OCI-M2 (cell line): ENCODE results near the gene DDHD1.
"Not testable (repeated sequence)": the region's sequence is repeated elsewhere in the genome, so short reads cannot be mapped to it uniquely, and the experiment has no call there.

Source experiments
- DNase-seq: peaks from one replicate; lab custom pipeline; 2025; ENCODE audit not compliant: unreplicated experiment; lab: John Stamatoyannopoulos, UW

The DDHD1 gene

GRCh38 chr14:53152887-53153701 lies at the start of gene DDHD1:
DDHD1 (minus strand) TSS chr14:53153323; CDS start chr14:53153098, 225 bp downstream.
- DNase-seq = no peak

GRCh38 chr14:53195949-53196348 lies 42.8 kb upstream of the DDHD1 start:
- DNase-seq = no peak

- no peak for DNase-seq
Observed at GRCh38 chr14:53193193-53193592, 40.1 kb upstream of the DDHD1 start.

GRCh38 chr14:53192052-53192760 lies 39.1 kb upstream of the DDHD1 start:
- DNase-seq = no peak

- DNase-seq = no peak
Observed at GRCh38 chr14:53190938-53191337, 37.8 kb upstream of the DDHD1 start.

- no peak for DNase-seq
Observed at GRCh38 chr14:53187921-53188463, 34.9 kb upstream of the DDHD1 start.

GRCh38 chr14:53186532-53186931 lies 33.4 kb upstream of the DDHD1 start:
- no peak for DNase-seq

- DNase-seq = no peak
Observed at GRCh38 chr14:53183611-53184010, 30.5 kb upstream of the DDHD1 start.

- DNase-seq = no peak
Observed at GRCh38 chr14:53183056-53183455, 29.9 kb upstream of the DDHD1 start.

- not testable (repeated sequence) for DNase-seq
Observed at GRCh38 chr14:53181463-53182081, 28.4 kb upstream of the DDHD1 start.

- DNase-seq = no peak
Observed at GRCh38 chr14:53180272-53181221, 27.4 kb upstream of the DDHD1 start.

- not testable (repeated sequence) for DNase-seq
Observed at GRCh38 chr14:53179486-53180005, 26.4 kb upstream of the DDHD1 start.

GRCh38 chr14:53175375-53175774 lies 22.3 kb upstream of the DDHD1 start:
- DNase-seq = no peak

GRCh38 chr14:53174918-53175317 lies 21.8 kb upstream of the DDHD1 start:
- no peak for DNase-seq

- no peak for DNase-seq
Observed at GRCh38 chr14:53168786-53169185, 15.7 kb upstream of the DDHD1 start.

- no peak for DNase-seq
Observed at GRCh38 chr14:53167602-53168328, 14.6 kb upstream of the DDHD1 start.

GRCh38 chr14:53161758-53162435 lies 8.8 kb upstream of the DDHD1 start:
- DNase-seq = no peak

GRCh38 chr14:53156238-53156637 lies 3.1 kb upstream of the DDHD1 start:
- no peak for DNase-seq

- no peak for DNase-seq
Observed at GRCh38 chr14:53153702-53154112, 584 bp upstream of the DDHD1 start.
